ENCODE results near the gene CPM.
"Not testable (repeated sequence)": the region's sequence is repeated elsewhere in the genome, so short reads cannot be mapped to it uniquely, and the experiment has no call there.

Gene CPM

GRCh38 chr12:68823696-68824095, 109.3 kb downstream of the CPM start:
- no peak for DNase-seq

- DNase-seq: no peak
Observed at GRCh38 chr12:68821357-68822188, 111.4 kb downstream of the CPM start.

GRCh38 chr12:68819481-68819880, 113.5 kb downstream of the CPM start:
- DNase-seq: not testable (repeated sequence)

- no peak for DNase-seq
Observed at GRCh38 chr12:68815928-68816800, 116.8 kb downstream of the CPM start.

GRCh38 chr12:68815232-68815927, 117.6 kb downstream of the CPM start:
- DNase-seq: no peak

GRCh38 chr12:68814490-68815231, 118.3 kb downstream of the CPM start:
- DNase-seq: no peak

- no peak for DNase-seq
Observed at GRCh38 chr12:68813242-68813593, 119.8 kb downstream of the CPM start.

- no peak for DNase-seq
Observed at GRCh38 chr12:68812553-68813241, 120.3 kb downstream of the CPM start.

- not testable (repeated sequence) for DNase-seq
Observed at GRCh38 chr12:68811573-68811972, 121.4 kb downstream of the CPM start.

GRCh38 chr12:68810027-68810389, 123.0 kb downstream of the CPM start:
- DNase-seq: not testable (repeated sequence)

GRCh38 chr12:68809190-68810026, 123.6 kb downstream of the CPM start:
- DNase-seq: no peak

- peak; percentile 76 for DNase-seq
Observed at GRCh38 chr12:68808388-68809189, 124.4 kb downstream of the CPM start.

- DNase-seq: peak; percentile 92
Observed at GRCh38 chr12:68807576-68808387, 125.2 kb downstream of the CPM start, which contains the start of gene MDM2. MDM2 (plus strand) TSS chr12:68808177; CDS start chr12:68808478, 301 bp downstream.

GRCh38 chr12:68807274-68807575, 125.7 kb downstream of the CPM start:
- not testable (repeated sequence) for DNase-seq

- no peak for DNase-seq
Observed at GRCh38 chr12:68806488-68807237, 126.3 kb downstream of the CPM start.

GRCh38 chr12:68805592-68806120, 127.3 kb downstream of the CPM start:
- no peak for DNase-seq

- no peak for DNase-seq
Observed at GRCh38 chr12:68804657-68805591, 128.0 kb downstream of the CPM start.
